Skeletal muscle satellite cell (primary cell): ENCODE measurements around the gene FXYD1.
"Not testable (repeated sequence)": the region's sequence is repeated elsewhere in the genome, so short reads cannot be mapped to it uniquely, and the experiment has no call there.

Experiments
- H3K27me3 ChIP-seq: 2 replicates; pipeline ENCODE4 v1.7.0; 2013; ENCODE audit warnings: low read length; ENCODE audit not compliant: control insufficient read depth, insufficient read depth
- H3K36me3 ChIP-seq: 2 replicates; pipeline ENCODE4 v1.7.0; 2013; ENCODE audit warnings: mild to moderate bottlenecking, control low read depth, low read length; ENCODE audit not compliant: insufficient read depth
- H3K4me1 ChIP-seq: 2 replicates; pipeline ENCODE4 v1.7.0; 2013; ENCODE audit warnings: low read length; ENCODE audit not compliant: control insufficient read depth, insufficient read depth
- H3K4me2 ChIP-seq: 2 replicates; pipeline ENCODE4 v1.7.0; 2013; ENCODE audit warnings: mild to moderate bottlenecking, low read length
- H3K4me3 ChIP-seq: 2 replicates; pipeline ENCODE4 v1.7.0; 2013; ENCODE audit warnings: low read length
- H3K9ac ChIP-seq: 2 replicates; pipeline ENCODE4 v1.7.0; 2013; ENCODE audit warnings: mild to moderate bottlenecking, low read depth, low read length, moderate library complexity
- H3K9me3 ChIP-seq: replicated peaks from 2 replicates; pipeline ENCODE4 v1.7.0; 2013; ENCODE audit warnings: mild to moderate bottlenecking, control low read depth, low read length

Gene FXYD1

DNA sequence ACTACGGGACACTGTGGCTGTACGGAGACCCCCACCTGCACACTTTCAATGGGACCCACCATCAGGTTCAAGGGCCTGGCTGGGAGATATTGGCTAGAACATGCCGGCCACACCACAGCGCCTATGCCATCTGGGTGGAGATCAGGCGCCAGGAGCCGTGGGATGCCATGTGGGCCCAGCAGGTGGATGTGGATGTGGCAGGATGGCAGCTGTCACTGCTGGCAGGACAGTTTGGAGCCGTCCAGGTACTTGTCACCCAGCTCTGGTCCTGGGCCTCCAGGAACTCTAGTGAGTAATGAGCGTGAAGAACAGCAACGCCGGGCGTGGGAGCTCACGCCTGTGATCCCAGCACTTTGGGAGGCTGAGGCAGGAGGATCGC lies 38.7 kb upstream of the FXYD1 start:
- no peaks in the 10 kb centered on the region for H3K4me1 ChIP-seq
- H3K27me3 ChIP-seq, result peaks cover 17% of the 10 kb centered on the region
- H3K9me3 ChIP-seq, result no peaks in the 10 kb centered on the region
- no peak overlapping the region for H3K4me2 ChIP-seq
- no peak overlapping the region for H3K4me3 ChIP-seq
- no peaks in the 10 kb centered on the region for H3K36me3 ChIP-seq
- no peak overlapping the region for H3K9ac ChIP-seq

DNA sequence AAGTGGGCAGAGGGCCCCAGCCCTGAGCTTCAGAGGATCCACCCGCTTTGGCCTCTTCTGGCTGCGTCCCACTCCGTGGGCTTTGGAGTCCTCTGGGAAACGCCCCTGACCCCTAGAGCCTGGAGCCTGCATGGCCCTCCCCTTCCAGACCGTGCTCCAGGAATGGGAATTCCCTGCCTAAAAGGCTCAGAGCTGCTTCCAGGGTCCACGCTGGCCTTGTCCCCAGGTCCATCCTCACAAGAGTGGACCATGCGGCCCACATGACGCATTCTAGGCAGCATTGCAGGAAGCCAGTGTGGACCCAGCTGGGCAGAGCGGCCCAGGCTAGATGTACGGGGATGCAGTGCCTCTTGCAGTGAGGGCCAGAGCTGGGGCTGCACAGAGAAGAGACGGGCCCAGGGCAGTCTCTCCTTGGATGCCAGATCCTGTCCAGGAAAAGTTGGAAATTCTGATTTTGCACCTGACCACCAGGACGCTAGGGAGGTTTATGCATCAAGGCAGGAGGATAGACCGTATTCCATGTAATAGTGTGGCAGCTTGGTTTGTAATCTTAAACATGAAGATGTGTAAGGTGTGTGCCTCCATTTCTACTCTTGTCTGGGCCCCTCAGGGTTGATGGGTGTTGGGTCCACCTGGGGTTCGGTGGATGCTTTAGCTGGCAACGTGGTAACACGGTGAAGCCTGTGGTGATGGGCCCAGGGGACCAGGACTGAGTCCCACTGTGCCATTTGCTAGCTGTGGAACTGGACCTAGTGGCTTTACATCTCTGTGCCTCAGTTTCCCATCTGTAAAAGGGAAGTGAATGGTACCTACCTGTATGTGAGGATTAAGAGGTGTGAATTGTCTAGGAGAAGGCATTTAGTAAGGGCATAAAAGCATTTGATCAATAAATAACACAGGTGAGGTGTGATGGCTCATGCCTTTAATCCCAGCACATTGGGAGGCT lies 37.8 kb upstream of the FXYD1 start:
- H3K27me3 ChIP-seq, result peaks cover 17% of the 10 kb centered on the region
- no peaks in the 10 kb centered on the region for H3K4me1 ChIP-seq
- H3K9ac ChIP-seq, result no peak overlapping the region
- no peak overlapping the region for H3K4me2 ChIP-seq
- no peak overlapping the region for H3K4me3 ChIP-seq
- H3K36me3 ChIP-seq, result no peaks in the 10 kb centered on the region
- no peaks in the 10 kb centered on the region for H3K9me3 ChIP-seq

DNA sequence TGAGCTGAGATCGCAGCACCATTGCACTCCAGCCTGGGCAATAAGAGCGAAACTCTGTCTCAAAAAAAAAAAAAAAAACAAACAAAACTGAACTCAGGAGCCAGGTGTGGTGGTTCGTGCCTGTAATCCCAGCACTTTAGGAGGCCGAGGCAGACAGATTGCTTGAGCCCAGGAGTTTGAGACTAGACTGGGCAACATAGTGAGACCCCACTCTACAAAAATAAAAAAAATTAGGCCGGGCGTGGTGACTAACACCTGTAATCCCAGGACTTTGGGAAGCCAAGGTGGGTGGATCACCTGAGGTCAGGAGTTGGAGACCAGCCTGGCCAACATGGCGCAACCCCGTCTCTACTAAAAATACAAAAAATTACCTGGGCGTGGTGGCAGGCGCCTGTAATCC lies 36.7 kb upstream of the FXYD1 start:
- H3K9ac ChIP-seq, H3K9me3 ChIP-seq, H3K4me2 ChIP-seq, H3K36me3 ChIP-seq, H3K4me1 ChIP-seq, H3K4me3 ChIP-seq: not testable (repeated sequence)
- H3K27me3 ChIP-seq, result peaks cover 10% of the 10 kb centered on the region

DNA sequence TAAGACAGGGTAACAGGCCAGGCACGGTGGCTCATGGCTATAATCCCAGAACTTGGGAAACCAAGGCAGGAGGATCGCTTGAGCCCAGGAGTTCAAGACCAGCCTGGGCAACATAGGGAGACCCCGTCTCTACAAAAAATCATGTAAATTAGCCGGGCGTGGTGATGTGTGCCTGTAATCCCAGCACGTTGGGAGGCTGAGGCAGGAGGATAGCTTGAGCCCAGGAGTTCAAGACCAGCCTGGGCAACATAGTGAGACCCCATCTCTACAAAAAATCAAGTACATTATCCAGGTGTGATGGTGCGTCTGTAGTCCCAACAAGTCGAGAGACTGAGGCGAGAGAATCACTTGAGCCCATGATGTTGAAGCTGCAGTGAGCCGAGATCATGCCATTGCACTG lies 35.0 kb upstream of the FXYD1 start:
- not testable (repeated sequence) for H3K36me3 ChIP-seq, H3K4me3 ChIP-seq, H3K9me3 ChIP-seq, H3K4me1 ChIP-seq, H3K4me2 ChIP-seq, H3K9ac ChIP-seq
- peaks cover 13% of the 10 kb centered on the region for H3K27me3 ChIP-seq

DNA sequence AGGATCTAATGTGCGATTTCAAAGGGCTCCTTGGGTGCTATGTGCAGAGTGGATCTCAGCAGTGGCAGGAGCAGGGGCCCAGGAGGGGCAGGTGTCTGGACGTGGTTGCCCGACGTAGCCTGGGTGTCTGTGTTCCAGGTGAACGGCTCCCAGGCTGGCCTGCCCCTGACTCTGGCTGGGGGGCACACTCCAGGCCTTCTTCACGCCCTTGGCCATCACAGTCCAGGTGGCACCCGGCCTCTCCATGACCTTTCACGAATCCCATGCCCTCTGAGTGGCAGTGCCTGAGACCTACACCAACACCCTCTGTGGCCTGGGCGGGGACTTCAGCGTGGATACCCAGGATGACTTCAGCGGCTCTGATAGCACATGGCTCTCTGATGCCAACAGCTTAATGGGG lies 34.3 kb upstream of the FXYD1 start:
- no peak overlapping the region for H3K4me2 ChIP-seq
- peaks cover 10% of the 10 kb centered on the region for H3K27me3 ChIP-seq
- H3K9me3 ChIP-seq, result no peaks in the 10 kb centered on the region
- no peak overlapping the region for H3K4me3 ChIP-seq
- H3K4me1 ChIP-seq, result no peaks in the 10 kb centered on the region
- H3K36me3 ChIP-seq, result no peaks in the 10 kb centered on the region
- H3K9ac ChIP-seq, result no peak overlapping the region

DNA sequence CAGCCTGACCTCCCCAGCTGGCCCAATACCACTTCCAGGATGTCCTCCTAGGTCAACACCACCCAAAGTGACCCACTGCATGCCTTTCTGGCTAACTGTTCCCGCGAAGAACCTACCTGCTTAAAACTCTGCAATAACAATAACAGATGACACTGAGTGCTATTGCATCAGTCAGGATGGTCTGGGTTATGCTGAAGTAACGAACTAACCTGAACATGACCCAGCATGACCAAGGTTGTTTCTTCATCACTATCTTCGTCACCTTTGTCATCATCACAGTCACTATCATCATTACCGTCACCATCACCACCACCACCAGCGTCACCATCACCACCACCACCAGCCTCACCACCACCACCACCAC lies 33.6 kb upstream of the FXYD1 start:
- Histone ChIP-seq H3K9me3 (no peaks in the 10 kb centered on the region), H3K9ac (no peak overlapping the region), H3K36me3 (no peaks in the 10 kb centered on the region), H3K4me1 (no peaks in the 10 kb centered on the region), H3K27me3 (peaks cover 16% of the 10 kb centered on the region), H3K4me3 (no peak overlapping the region), H3K4me2 (no peak overlapping the region)

DNA sequence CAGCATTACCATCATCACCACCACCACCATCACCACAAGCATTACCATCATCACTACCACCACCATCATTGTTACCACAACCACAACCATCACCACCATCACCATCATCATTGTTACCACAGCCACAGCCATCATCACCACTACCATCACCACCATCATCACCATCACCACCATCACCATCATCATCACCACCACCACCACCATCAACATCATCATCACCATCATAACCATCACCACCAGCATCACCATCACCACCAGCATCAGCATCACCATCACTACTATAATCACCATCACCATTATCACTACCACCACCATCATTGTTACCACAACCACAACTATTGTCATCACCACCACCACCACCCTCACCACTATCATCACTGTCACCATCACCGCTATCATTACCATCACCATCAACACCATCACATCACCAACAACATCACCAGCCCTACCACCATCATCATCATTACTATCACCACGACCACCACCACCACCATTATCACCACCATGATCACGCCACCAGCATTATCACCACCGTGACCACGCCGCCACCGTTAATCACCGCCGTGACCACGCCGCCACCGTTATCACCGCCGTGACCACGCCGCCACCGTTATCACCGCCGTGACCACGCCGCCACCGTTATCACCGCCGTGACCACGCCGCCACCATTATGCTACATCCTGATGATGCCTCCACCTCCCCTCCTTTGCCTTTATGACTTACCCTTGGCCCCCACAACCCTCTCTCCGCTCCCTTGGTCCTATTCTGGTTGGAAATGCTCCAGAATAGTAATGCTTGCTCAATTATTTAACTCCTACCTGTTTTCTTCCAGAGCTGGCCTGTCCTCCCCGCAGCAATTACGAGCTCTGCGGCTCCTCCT lies 33.0 kb upstream of the FXYD1 start:
- Histone ChIP-seq H3K27me3 (peaks cover 16% of the 10 kb centered on the region), H3K4me2 (no peak overlapping the region), H3K9me3 (no peaks in the 10 kb centered on the region), H3K36me3 (no peaks in the 10 kb centered on the region), H3K9ac (no peak overlapping the region), H3K4me3 (no peak overlapping the region), H3K4me1 (no peaks in the 10 kb centered on the region)

DNA sequence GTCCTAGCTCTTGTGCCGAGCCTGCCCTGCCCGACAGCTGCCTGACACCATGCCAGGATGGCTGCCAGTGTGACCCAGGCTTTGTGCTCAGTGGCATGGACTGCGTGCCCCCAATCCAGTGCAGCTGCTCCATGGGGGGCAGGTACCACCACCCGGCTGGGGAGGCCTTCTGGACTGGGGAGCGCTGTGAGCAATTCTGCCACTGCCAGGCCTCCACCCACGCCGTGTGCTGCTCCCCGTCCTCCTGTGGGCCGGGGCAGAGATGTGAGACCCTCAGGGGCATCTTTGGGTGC lies 32.4 kb upstream of the FXYD1 start:
- Histone ChIP-seq H3K4me2 (no peak overlapping the region), H3K4me3 (no peak overlapping the region), H3K9me3 (no peaks in the 10 kb centered on the region), H3K27me3 (peaks cover 12% of the 10 kb centered on the region), H3K36me3 (no peaks in the 10 kb centered on the region), H3K4me1 (no peaks in the 10 kb centered on the region), H3K9ac (no peak overlapping the region)

DNA sequence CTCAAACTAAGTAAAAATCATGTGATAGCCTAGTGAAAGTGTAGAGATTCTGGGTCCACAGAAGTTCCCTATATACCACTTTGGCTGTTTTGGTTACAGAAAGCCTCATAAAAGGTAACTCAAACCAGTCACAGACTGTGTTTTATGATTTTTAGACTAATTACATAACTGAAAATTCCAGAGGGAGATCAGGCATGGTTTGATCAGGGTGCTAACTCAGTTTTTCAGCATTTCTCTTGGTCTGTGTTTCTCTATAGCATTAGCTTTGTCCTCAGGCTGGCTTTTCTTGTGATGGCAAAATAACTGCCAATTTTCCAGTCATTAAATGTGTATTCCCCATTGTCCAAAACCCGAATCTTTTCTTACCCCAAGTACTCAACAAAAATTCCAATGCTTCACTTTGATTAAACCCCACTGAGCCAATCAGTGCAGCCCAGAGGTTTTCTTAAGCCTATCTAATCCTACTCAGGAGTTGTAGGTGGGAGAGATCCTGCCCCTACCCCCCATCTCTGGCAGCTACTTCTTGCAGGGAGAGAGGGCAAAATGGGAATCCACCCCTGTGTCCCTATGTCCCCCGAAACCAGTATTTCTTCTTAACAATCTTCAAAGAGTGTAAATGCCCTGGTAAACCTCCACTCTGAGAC lies 31.6 kb upstream of the FXYD1 start:
- Histone ChIP-seq H3K4me1 (no peaks in the 10 kb centered on the region), H3K36me3 (no peaks in the 10 kb centered on the region), H3K4me2 (no peak overlapping the region), H3K9ac (no peak overlapping the region), H3K27me3 (peaks cover 12% of the 10 kb centered on the region), H3K4me3 (no peak overlapping the region), H3K9me3 (no peaks in the 10 kb centered on the region)

DNA sequence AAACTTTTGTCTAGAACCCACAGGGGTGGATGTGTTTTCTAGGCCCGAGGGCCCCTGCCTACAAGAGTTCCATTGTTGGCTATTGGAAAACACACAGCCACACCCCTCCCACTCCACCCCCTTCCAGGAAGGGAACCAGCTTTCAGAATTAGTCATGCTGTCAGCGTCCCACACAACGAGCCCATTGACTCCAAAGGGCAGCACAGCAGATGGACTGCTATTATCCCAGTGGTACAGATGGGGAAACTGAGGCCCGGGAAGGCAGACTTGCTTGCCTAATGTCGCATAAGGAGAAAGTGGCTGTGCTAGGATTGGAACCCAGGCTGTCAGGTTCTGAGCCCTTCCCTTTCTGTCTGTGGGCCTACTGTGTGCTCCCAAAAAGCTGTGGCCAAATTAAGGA lies 31.1 kb upstream of the FXYD1 start:
- Histone ChIP-seq H3K9ac (no peak overlapping the region), H3K36me3 (no peaks in the 10 kb centered on the region), H3K4me2 (no peak overlapping the region), H3K4me3 (no peak overlapping the region), H3K9me3 (no peaks in the 10 kb centered on the region), H3K27me3 (peaks cover 12% of the 10 kb centered on the region), H3K4me1 (no peaks in the 10 kb centered on the region)

DNA sequence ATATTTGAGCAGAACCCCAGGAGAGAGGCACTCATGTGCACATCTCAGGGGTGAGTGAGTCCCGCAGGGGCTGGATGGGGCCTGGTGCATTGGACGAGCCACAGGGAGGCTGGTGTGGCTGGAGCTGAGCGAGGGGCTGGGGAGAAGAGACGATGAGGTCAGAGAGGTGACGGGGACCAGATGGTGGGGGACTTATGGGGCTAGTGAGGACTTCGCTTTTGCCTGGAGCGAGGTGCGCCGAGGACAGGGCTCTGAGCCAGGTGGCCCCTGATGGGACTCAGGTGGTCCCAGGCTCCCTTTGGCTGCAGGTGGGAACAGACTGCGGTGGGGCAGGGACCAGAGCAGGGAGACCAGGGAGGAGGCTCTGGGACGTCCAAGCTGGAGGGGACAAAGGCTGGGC lies 29.9 kb upstream of the FXYD1 start:
- H3K4me3 ChIP-seq, result no peak overlapping the region
- no peak overlapping the region for H3K9ac ChIP-seq
- H3K36me3 ChIP-seq, result no peaks in the 10 kb centered on the region
- H3K4me2 ChIP-seq, result no peak overlapping the region
- peaks cover 12% of the 10 kb centered on the region for H3K27me3 ChIP-seq
- H3K9me3 ChIP-seq, result no peaks in the 10 kb centered on the region
- H3K4me1 ChIP-seq, result no peaks in the 10 kb centered on the region
